Astrocyte (in vitro differentiated cells and primary cell): ENCODE results near the gene PMS1.
"Not testable (repeated sequence)": the region's sequence is repeated elsewhere in the genome, so short reads cannot be mapped to it uniquely, and the experiment has no call there.

Experiments
- CTCF ChIP-seq: IDR thresholded peaks from 2 replicates; pipeline ENCODE4 v1.5.1; 2011; ENCODE audit warnings: low read depth, mild to moderate bottlenecking, inconsistent platforms, low read length, moderate library complexity; ENCODE audit not compliant: insufficient read depth
- EZH2 ChIP-seq: IDR thresholded peaks from 2 replicates; pipeline ENCODE4 v1.6.1; 2012; ENCODE audit warnings: mild to moderate bottlenecking, low read length, inconsistent platforms; ENCODE audit not compliant: insufficient read depth

- not testable (repeated sequence) for TF ChIP-seq EZH2, CTCF
These were observed 50.4 kb downstream of the PMS1 start for GRCh38 chr2:189834642-189835041.
